Fibroblast of villous mesenchyme (primary cell): ENCODE measurements around the gene TMEM40. TPM values are rescaled to one million over a fixed set of nuclear protein-coding genes. Genes with fewer than 3 reads are reported as not detected.
"Not testable (repeated sequence)": the region's sequence is repeated elsewhere in the genome, so short reads cannot be mapped to it uniquely, and the experiment has no call there.

Experiments
- DNase-seq: peaks from one replicate; pipeline ENCODE4 v3.0.0-alpha.2; 2010; ENCODE audit warnings: low read depth
- H3K4me3 ChIP-seq: 2 replicates; pipeline ENCODE4 v1.5.1; 2011; ENCODE audit warnings: low read depth, mild to moderate bottlenecking, low read length
- total RNA-seq: library from RNA; depleted of rRNA; stranded (reverse); fragments of >200 nt; gene quantifications from 2 replicates; pipeline ENCODE4 v1.2.3, GENCODE V29; 2012
- TF ChIP-seq, protein P1 (sequence below): IDR thresholded peaks from 2 replicates; pipeline ENCODE4 v1.5.1; 2012; ENCODE audit warnings: low read depth, mild to moderate bottlenecking, low read length; ENCODE audit not compliant: insufficient read depth

TMEM40 gene
- total RNA-seq, 1 donor: under 0.01 TPM

DNA sequence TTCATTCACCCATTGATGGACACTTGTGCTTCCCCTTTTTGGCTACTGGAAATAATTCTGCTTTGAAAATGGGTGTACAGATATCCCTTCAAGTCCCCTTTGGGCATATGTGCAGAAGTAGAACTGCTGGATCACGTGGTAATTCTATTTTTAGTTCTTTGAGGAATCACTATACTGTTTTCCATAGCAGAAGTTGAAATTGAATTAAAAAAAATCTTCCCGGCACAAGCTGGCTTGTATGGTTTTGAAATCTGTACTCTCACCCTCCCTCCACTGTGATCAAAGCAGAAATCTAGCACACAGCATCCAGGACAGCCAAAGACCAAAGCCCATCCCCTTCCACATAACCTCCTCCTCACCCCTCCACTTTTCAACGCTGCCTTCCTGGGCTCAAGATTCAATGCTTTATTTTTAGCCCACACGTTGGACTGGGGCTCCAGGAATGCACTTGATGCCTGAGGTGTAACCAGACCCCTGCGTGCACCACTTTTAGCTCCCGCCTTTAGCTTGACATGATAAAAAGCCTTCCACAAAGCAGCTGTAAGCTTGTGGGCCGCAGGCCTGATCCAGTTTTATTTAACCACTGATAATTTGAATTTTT lies 29.9 kb downstream of the TMEM40 start:
- DNase-seq: no peak
- TF ChIP-seq, protein P1, sequence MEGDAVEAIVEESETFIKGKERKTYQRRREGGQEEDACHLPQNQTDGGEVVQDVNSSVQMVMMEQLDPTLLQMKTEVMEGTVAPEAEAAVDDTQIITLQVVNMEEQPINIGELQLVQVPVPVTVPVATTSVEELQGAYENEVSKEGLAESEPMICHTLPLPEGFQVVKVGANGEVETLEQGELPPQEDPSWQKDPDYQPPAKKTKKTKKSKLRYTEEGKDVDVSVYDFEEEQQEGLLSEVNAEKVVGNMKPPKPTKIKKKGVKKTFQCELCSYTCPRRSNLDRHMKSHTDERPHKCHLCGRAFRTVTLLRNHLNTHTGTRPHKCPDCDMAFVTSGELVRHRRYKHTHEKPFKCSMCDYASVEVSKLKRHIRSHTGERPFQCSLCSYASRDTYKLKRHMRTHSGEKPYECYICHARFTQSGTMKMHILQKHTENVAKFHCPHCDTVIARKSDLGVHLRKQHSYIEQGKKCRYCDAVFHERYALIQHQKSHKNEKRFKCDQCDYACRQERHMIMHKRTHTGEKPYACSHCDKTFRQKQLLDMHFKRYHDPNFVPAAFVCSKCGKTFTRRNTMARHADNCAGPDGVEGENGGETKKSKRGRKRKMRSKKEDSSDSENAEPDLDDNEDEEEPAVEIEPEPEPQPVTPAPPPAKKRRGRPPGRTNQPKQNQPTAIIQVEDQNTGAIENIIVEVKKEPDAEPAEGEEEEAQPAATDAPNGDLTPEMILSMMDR: no peak
- no peak overlapping the region for H3K4me3 ChIP-seq

DNA sequence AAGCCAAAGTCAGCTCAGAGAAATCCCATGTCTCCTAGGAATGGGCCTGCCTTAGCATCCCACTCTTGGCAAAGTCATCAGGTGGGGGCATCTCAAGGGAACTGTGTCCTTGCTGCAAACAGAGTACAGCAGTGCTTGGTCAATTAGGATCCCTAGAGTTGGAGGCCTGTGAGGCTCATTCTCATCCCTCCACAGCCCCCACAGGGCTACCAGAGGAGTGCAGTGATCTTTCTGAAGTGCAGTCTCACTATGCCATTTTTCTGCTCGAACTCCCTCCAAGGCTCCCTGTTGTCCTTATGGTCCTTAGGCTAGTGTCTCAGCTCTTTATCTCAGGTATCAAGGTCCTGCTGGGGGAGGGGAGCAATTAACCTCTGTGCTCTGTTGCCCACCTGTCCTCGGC lies 31.1 kb downstream of the TMEM40 start:
- TF ChIP-seq, protein P1: no peak
- no peak for DNase-seq
- H3K4me3 ChIP-seq: no peak overlapping the region

DNA sequence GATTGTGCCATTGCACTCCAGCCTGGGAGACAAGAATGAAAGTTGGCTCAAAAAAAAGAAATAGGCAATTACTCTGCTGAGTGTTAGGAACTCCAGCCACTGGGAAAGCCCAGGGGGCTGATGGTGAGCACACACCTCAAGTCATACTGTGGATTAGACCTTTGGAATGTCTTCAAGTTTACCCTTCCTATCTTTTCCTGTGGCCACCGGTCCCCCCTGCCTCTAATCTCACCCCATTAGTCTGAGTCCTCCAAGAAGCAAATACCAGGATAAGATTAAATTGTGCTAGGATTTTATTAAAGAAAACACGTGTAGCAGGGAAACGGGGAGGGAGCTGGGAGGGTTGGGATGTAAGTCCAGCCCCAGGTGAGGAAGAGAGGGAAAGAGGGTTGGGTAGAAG lies 31.6 kb downstream of the TMEM40 start:
- DNase-seq: no peak
- TF ChIP-seq, protein P1: no peak
- no peak overlapping the region for H3K4me3 ChIP-seq

DNA sequence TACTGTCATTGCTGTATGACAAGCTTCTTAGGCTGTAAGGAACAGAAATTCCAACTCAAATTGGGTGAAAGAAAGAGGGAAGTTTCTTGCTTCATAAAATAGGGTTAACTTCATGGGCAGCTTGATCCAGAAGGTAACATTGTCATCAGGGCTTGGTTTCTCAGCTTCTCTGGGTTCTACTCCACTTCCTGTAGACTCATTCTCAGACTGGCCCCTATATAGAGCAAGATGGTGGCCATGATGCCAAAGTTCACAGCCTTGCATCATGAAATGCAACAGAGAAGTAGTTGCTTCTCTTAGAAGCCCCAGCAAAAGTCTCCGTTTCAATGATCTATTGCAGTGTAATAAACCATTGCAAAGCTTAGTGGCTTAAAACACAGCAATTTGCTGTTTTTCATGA lies 33.6 kb downstream of the TMEM40 start:
- TF ChIP-seq, protein P1: no peak
- no peak overlapping the region for H3K4me3 ChIP-seq
- DNase-seq: no peak

DNA sequence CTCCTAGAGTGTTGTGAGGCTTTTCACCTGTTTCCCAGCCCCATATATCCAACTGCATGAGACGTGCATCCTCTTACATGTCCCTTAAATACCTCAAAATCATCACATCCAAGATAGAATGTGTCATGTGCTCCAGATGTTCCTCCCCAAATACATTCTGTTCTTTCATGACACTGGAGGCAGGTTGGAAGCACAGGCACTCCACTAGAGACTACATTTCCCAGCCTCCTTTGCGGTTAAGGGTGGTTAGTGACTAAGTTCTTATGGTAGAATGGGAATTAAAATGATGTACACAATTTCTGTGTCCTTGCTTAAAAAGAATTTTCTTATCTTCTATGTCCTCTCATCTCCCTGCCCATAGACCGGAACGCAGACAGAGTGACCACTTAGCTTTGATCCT lies 34.3 kb downstream of the TMEM40 start:
- no peak overlapping the region for H3K4me3 ChIP-seq
- TF ChIP-seq, protein P1: no peak
- DNase-seq: no peak

DNA sequence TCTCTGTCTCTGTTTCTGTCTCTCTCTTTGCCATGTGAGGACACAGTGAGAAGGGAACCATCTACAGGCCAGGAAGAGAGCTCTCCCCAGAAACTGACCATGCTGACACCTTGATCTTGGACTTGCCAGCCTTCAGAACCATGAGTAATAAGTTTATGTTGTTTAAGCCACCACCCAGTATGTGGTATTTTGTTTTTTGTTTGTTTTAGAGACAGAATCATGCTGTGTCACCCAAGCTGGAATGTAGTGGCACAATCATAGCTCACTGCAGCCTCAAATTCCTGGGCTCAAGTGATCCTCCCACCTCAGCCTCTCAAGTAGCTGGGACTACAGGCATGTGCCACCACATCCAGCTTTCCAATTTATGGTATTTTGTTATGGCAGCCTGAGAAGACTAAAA lies 35.7 kb downstream of the TMEM40 start:
- H3K4me3 ChIP-seq, DNase-seq: not testable (repeated sequence)

DNA sequence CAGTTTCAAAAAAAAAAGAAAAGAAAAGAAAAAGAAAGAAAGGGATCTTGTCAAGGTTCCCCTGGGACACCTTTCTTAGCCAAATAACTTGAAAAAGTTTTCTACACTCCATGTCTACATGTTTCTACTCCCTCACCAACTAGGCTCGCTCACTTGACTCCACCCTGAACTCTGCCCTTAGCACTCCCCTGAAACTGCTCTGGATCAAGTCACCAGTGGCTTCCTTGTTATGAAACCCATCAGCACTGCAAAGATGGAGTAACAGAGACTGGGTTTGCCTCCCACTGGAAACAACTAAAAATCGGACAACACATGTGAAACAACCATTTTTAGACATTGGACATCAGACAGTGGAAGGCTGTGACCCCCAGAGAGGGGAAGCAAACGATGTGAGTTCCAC lies 36.8 kb downstream of the TMEM40 start:
- H3K4me3 ChIP-seq: no peak overlapping the region
- TF ChIP-seq, protein P1: no peak
- DNase-seq: no peak
